ENCODE data around the gene CATSPERD. TPM values are rescaled to one million over a fixed set of nuclear protein-coding genes. Genes with fewer than 3 reads are reported as not detected.

CATSPERD gene
- total and polyA plus RNA-seq, 9 of the 15 experiments (the other 6 are each of a cell fraction or from before 2014, with no cell fraction given): not detected

- TF ChIP-seq NEUROD1 (IDR thresholded peaks at IDR 0.05; ENCODE audit: borderline replicate concordance, low read depth, low read length, partially characterized antibody) (no peak), CLOCK (CRISPR knock-in tag; IDR thresholded peaks at IDR 0.05; ENCODE audit: borderline replicate concordance) (no peak), BRD9 (IDR thresholded peaks at IDR 0.05; ENCODE audit: low read depth, partially characterized antibody) (no peak), TARDBP (IDR thresholded peaks at IDR 0.05) (no peak), MTA2 (IDR thresholded peaks at IDR 0.05; ENCODE audit: low read depth) (no peak), SPI1 (IDR thresholded peaks at IDR 0.05; ENCODE audit: borderline replicate concordance, low read depth, low read length) (no peak), ZBTB11 (CRISPR knock-in tag; IDR thresholded peaks at IDR 0.05) (no peak), THAP7 (CRISPR knock-in tag; IDR thresholded peaks at IDR 0.05) (no peak), CAMTA2 (CRISPR knock-in tag; conservative IDR thresholded peaks at IDR 0.05) (no peak), CBX5 (IDR thresholded peaks at IDR 0.05; ENCODE audit: borderline replicate concordance, low read depth) (no peak), ZBTB9 (CRISPR knock-in tag; IDR thresholded peaks at IDR 0.05) (no peak), MYC (IDR thresholded peaks at IDR 0.05; ENCODE audit: low read depth, low read length) (no peak; the same call in 1 of the 2 replicates), MYC (CRISPR knock-in tag; IDR thresholded peaks at IDR 0.05; ENCODE audit: borderline replicate concordance, low read depth) (no peak), MTA1 (IDR thresholded peaks at IDR 0.05; ENCODE audit: borderline replicate concordance) (no peak), ZNF551 (CRISPR knock-in tag; IDR thresholded peaks at IDR 0.05) (no peak), ZKSCAN8 (CRISPR knock-in tag; IDR thresholded peaks at IDR 0.05) (no peak), ZBTB7A (IDR thresholded peaks at IDR 0.05; ENCODE audit: borderline replicate concordance, control insufficient read depth, low read depth, low read length) (peak; percentile 66), BCL6 (CRISPR knock-in tag; IDR thresholded peaks at IDR 0.05) (no peak), KLF10 (CRISPR knock-in tag; IDR thresholded peaks at IDR 0.05) (no peak), ZNF436 (CRISPR knock-in tag; IDR thresholded peaks at IDR 0.05) (no peak), RB1 (IDR thresholded peaks at IDR 0.05; ENCODE audit: low read depth) (no peak)
These were observed 81.6 kb downstream of the CATSPERD start (continued) for GRCh38 chr19:5801796-5802619.

Data from K562 (cell line).